Measurements from ENCODE around the gene NEUROG1. TPM values are rescaled to one million over a fixed set of nuclear protein-coding genes. Genes with fewer than 3 reads are reported as not detected.
"Not testable (repeated sequence)": the region's sequence is repeated elsewhere in the genome, so short reads cannot be mapped to it uniquely, and the experiment has no call there.

Gene NEUROG1
- total RNA-seq, 1 donor from 2014 or later = not detected

GRCh38 chr5:135543485-135544304 lies 7.9 kb upstream of the NEUROG1 start:
- intact Hi-C loops (cut with DNase I) = no loop called here
- ATAC-seq (ENCODE audit: poor library complexity) (peak; percentile 43), DNase-seq (peak; percentile 41)

DNA sequence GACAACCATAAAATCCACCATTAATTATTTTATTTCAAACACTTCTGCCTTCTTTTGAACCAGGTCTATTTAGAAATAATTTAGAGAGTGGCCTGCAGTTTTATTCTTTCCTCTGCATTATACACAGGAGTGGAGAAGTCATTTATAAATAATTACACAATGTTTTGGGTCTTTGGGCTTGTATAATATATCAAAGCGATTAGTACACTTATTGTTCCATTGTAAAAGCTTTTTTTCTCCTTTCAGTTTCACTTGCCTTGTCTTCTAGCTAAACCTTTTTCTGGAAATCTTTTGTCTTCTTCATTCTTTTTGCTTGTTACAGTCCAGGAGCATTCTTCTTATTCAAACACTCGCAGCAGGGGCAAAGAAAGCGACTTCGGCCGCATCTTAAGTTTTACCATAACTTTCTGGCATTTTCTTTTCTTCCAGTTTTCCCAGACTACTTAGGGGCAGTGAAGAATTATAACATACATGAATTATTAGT lies 7.3 kb upstream of the NEUROG1 start:
- ATAC-seq (ENCODE audit: poor library complexity) (no peak), DNase-seq (no peak)
- intact Hi-C loops (cut with DNase I) = no loop called here

GRCh38 chr5:135541807-135542502 lies 6.2 kb upstream of the NEUROG1 start:
- no peak for ATAC-seq (ENCODE audit: poor library complexity)
- intact Hi-C loops (cut with DNase I) = no loop called here
- DNase-seq = no peak

DNA sequence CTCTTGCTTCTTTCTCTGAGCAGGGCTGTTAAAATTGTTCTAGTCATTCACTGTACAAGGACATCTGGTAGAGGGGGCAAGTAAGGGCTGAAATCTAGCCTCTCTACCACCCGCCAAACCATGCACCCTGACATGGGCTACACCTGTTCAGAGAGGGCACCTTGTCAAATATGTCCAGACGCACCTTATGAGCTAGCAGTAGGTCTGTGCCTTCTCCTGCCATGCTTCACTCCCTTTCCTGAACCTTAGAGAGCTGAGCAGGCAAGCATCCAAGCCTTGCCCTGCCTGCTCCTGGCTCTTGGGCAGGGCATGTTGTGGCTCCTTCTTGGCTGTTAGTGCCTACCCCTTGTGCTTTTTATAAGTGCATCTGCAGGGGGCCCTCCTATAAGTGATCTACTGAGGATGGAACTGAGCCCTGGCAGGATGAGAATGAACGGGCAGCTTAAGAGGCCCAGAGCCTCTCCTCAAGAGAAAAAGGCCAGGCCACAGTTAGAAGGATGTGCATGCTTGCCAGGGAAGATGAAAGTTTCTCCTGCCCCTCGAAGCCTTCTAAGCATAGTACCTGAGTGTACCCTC lies 3.8 kb upstream of the NEUROG1 start:
- no peak for ATAC-seq (ENCODE audit: poor library complexity)
- DNase-seq = no peak
- intact Hi-C loops (cut with DNase I) = no loop called here

GRCh38 chr5:135538261-135538660 lies 2.5 kb upstream of the NEUROG1 start:
- no peak for DNase-seq
- intact Hi-C loops (cut with DNase I) = no loop called here

DNA sequence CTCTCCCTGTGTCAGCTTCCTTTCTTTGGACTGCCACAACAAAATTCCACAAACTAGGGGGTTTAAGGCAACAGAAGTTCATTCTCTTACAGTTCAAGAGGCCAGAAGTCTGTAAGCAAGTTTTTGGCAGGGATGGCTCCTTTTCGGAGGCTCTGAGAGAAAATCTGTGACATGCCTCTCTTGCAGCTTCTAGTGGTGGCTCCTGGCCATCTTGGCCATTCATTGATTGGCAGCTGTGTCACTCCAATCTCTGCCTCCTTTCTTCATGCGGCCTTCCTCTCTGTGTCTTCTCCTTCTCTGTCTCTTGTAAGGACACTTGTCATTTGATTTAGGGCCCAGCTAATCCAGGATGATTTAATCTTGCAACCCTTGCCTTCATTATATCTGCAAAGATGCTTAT lies 2.0 kb upstream of the NEUROG1 start:
- no peak for ATAC-seq (ENCODE audit: poor library complexity)
- intact Hi-C loops (cut with DNase I) = no loop called here

More at GRCh38 chr5:135538261-135538660, 2.5 kb upstream of the NEUROG1 start:
- no peak for ATAC-seq (ENCODE audit: poor library complexity)

GRCh38 chr5:135537271-135537670 lies 1.5 kb upstream of the NEUROG1 start:
- intact Hi-C loops (cut with DNase I) = no loop called here
- DNase-seq = no peak
- ATAC-seq (ENCODE audit: poor library complexity) = no peak

More for the DNA sequence above, 2.0 kb upstream of the NEUROG1 start:
- no peak for DNase-seq

DNA sequence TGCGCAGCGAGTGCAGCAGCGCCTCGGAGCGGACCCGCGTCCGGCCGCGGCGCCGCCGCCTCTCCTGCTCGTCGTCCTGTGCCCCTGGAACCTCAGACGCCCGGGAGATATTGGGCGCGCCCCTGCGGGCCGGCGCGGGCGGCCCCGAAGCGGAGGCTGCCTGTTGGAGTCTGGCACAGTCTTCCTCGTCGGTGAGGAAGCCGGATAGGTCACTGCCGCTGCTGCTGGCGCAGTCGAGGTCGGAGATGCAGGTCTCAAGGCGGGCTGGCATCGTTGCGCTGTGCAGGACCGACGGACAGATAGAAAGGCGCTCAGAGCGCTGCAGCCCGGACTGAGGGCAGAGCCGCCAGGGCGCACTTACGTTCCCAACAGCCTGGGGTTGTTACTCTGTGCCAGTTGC lies 344 bp downstream of the NEUROG1 start:
- DNase-seq (no peak), ATAC-seq (ENCODE audit: poor library complexity) (no peak)
- intact Hi-C loops (cut with DNase I) = no loop called here

DNA sequence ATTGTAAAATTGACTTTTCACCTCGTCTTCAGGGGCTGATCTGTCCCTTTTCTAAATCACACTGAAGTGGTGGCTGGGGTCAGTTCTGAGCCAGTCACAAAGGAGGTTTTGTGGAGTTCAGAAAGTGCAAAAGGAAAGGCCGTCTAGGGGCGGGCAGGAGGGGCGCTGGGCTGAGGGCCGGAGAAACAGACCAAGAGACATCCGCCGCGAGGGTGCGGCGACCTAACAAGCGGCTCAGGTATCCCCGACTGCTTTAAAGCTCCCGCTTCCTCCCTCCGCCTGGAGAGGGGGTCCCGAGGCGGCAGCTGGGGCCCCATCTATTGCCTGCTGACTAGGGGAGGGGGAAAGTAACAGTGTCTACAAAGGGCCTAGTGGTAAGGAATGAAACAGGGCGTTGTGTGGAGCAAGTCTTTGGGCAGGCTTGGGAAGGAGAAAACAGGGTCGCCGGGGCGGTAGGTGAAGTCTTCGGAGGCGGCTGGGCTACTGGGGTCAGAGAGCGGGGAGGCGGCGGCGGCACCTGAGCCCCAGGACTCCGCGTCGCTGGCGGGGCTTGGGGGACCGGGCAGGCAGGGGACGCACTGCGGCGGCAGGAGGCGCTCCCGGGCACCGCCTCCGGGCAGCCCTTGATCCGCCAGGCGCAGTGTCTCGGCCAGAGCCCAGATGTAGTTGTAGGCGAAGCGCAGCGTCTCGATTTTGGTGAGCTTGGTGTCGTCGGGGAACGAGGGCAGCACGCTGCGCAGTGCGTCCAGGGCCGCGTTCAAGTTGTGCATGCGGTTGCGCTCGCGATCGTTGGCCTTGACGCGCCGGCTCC lies 950 bp downstream of the NEUROG1 start:
- ATAC-seq (ENCODE audit: poor library complexity) (no peak), DNase-seq (no peak)
- intact Hi-C loops (cut with DNase I) = no loop called here

DNA sequence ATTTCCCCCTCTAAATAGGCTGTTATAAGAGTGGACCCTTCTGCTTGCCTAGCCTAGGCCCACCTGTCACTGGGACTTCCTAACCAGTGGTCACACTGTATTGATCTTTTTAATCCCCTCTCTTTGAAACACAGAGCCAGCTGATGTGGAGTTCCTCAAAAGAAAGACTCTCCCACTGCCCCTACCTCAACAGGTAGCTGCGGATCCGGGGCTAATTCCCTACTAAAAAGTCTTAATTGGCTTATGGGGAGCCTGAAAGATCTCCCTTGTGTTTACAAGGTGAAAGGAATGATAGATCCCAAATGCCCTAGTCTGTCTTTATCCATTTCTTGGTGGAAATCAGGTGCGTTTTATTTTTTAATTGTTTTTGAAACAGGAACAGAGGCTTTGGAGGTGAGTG lies 2.0 kb downstream of the NEUROG1 start:
- intact Hi-C loops (cut with DNase I) = no loop called here
- DNase-seq = no peak
- ATAC-seq (ENCODE audit: poor library complexity) = no peak

- no peak for DNase-seq
- intact Hi-C loops (cut with DNase I) = no loop called here
- no peak for ATAC-seq (ENCODE audit: poor library complexity)
Measured at GRCh38 chr5:135533334-135533733, 2.4 kb downstream of the NEUROG1 start.

- intact Hi-C loops (cut with DNase I); ATAC-seq (ENCODE audit: poor library complexity); DNase-seq: not testable (repeated sequence)
Measured at GRCh38 chr5:135529576-135529975, 6.2 kb downstream of the NEUROG1 start.

- intact Hi-C loops (cut with DNase I) = no loop called here
- ATAC-seq (ENCODE audit: poor library complexity) (no peak), DNase-seq (no peak)
Measured at GRCh38 chr5:135526924-135527323, 8.8 kb downstream of the NEUROG1 start.

DNA sequence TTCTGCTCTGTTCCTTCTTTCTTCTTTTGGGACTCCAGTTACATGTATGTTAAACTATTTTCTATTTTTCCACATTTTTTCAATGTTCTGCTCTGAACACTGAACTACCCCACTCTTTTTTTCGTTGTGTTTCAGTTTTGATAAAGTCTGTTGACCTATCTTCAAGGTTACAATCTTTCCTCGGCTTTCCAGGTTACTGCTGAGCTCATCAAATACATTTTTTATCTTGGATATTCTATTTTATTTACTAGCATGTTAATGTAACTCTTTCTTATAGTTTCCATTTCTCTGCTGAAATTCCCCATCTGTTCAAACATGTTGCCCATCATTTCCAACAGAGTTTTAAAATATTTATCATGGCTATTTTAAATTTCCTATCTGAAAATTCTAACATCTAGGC lies 13.8 kb downstream of the NEUROG1 start:
- ATAC-seq (ENCODE audit: poor library complexity) (no peak), DNase-seq (no peak)
- intact Hi-C loops (cut with DNase I) = no loop called here

DNA sequence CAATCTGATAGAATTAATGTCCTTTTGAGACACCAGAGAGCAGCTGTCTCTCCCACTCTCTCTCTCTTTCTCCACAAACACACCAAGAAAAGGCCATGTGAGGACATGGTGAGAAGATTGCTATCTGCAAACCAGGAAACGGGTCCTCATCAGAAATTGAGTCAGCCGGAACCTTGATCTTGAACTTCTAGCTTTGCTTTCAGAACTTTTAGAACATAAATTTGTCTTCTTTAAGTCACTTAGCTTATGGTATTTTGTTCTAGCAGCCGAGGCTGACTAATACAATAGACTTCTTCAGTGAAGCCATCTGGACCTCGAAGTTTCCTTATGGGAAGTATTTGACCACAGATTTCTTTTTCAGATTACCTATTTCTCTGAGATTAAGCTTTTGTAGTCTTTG lies 18.1 kb downstream of the NEUROG1 start:
- no peak for ATAC-seq (ENCODE audit: poor library complexity)
- intact Hi-C loops (cut with DNase I) = no loop called here
- no peak for DNase-seq

DNA sequence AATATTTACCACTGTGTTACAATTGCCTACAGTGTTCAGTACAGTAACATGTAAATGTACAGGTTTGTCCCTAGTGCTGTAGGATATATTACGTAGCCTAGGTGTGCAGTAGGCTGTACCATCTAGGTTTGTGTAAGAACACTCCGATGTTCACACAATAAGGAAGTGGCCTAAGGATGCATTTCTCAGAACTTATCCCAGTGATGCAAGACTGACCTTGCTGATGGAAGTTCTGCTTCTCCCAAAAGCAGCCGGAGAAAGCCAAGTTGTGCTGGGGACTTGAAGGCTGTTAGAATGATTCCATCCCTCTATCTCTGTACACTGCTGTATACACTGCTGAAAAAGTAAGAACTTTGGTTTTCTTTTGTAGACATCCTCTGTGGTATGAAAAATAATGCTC lies 21.6 kb downstream of the NEUROG1 start:
- intact Hi-C loops (cut with DNase I) = no loop called here
- ATAC-seq (ENCODE audit: poor library complexity) = no peak
- no peak for DNase-seq

DNA sequence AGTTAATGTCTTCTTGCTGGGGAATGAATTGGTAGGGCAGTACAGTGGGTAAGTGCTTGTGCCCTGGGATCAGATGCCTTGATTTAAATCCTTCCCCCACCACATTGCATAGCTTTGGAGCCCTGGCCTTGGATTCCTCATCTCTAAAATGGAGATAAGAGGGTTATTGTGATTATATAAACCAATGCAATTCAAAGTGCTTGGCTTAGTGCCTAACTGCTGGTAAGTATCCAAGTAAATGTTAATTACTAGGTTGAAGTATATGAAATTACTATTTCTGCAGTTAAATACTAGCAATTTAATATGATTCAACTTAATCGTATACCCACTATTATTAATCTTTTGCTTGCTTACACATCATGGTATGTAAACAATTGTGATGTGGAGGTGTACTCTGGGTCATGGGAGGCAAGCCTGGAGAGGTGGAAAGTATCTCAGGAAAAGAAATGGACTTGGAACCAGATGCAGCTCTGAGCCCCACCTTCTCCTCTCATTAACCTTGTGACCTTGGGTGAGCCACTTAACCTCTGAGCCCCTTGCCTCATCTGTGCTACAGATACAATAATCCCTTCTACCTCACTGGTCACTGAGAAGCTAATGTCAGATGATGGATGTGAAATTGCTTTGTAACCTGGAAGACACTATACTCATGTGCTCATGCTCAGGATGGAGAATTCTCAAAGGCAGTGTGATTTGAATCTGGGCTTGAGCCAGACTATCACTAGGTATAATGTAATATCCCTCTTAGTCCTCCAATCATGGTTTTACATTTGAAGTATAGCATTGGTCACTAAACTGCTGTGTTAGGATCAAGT lies 23.8 kb downstream of the NEUROG1 start:
- DNase-seq (no peak), ATAC-seq (ENCODE audit: poor library complexity) (no peak)
- intact Hi-C loops (cut with DNase I) = no loop called here

DNA sequence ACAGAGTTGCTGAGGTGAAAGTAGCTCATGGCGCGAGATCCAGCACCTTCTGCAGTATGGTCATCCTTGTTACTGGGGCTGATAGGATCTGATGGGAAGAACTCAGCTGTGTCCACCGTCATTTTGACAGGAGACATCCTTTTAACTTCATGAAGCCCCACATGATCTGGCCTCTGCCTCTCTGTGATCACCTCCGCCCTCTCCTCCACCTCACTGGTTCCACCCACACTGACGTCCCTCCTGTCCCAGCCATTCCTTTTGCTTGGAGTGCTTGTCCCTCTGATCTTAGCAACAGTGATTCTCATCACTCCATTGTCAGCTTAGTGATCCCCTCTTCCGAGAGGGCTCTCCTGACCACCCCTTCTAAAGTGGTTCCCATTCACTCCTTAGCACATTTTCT lies 25.8 kb downstream of the NEUROG1 start:
- no peak for ATAC-seq (ENCODE audit: poor library complexity)
- intact Hi-C loops (cut with DNase I) = no loop called here
- no peak for DNase-seq
